BJ (cell line): ENCODE data around the gene NOTO. TPM values are rescaled to one million over a fixed set of nuclear protein-coding genes. Genes with fewer than 3 reads are reported as not detected.

Experiments used
- CTCF ChIA-PET: fragments of 350-600 bp; formaldehyde crosslinking; extraction: SDS; loops from one replicate; lab custom pipeline; 2021; ENCODE audit warnings: antibody characterized with exemption, inconsistent platforms; lab: Yijun Ruan, JAX
- POLR2A ChIA-PET: fragments of 300-600 bp; sonication (Branson Sonifier 250); formaldehyde crosslinking; extraction: SDS; loops from one replicate; lab custom pipeline; 2021; ENCODE audit warnings: antibody characterized with exemption; lab: Charles Lee
- DNase-seq: peaks from one replicate; pipeline ENCODE4 v3.0.0-alpha.2; 2011; ENCODE audit warnings: low read depth
- H3K27me3 ChIP-seq: 2 replicates; pipeline ENCODE4 v1.6.0; 2011; ENCODE audit warnings: low read length; ENCODE audit not compliant: control insufficient read depth, insufficient read depth
- H3K36me3 ChIP-seq: 2 replicates; pipeline ENCODE4 v1.5.1; 2011; ENCODE audit warnings: low read length; ENCODE audit not compliant: control insufficient read depth, insufficient read depth
- H3K4me3 ChIP-seq: 2 replicates; pipeline ENCODE4 v1.5.1; 2011; ENCODE audit warnings: low read depth, mild to moderate bottlenecking, control low read depth, low read length
- polyA plus RNA-seq: library from polyadenylated mRNA; depleted of rRNA; stranded (reverse); fragments of >200 nt; gene quantifications from 2 replicates; pipeline ENCODE4 v1.2.3, GENCODE V29; 2011
- TF ChIP-seq, protein P1 (sequence below): IDR thresholded peaks from 2 replicates; pipeline ENCODE4 v1.5.1; 2011; ENCODE audit warnings: low read depth, mild to moderate bottlenecking, control low read depth, inconsistent platforms, low read length, moderate library complexity; ENCODE audit not compliant: insufficient read depth

Gene NOTO
- polyA plus RNA-seq, 1 experiment: not detected

DNA sequence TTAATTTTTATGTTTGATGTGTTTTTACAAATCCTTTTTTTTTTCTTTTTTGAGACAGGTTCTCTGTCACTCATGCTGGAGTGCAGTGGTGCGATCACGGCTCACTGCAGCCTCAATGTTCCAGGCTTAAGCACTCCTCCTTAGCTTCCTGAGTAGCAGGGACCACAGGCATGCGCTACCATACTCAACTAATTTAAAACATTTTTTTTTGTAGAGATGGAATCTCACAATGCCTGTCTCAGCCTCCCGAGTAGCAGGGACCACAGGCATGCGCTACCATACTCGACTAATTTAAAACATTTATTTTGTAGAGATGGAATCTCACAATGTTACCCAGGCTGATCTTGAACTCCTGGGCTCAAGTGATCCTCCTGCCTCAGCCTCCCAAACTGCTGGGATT is 3.2 kb downstream of the NOTO start:
- DNase-seq: peak; percentile 55
- Histone ChIP-seq H3K4me3 (no peak overlapping the region), H3K36me3 (no peaks in the 10 kb centered on the region), H3K27me3 (peaks cover 29% of the 10 kb centered on the region)
- TF ChIP-seq, protein P1, sequence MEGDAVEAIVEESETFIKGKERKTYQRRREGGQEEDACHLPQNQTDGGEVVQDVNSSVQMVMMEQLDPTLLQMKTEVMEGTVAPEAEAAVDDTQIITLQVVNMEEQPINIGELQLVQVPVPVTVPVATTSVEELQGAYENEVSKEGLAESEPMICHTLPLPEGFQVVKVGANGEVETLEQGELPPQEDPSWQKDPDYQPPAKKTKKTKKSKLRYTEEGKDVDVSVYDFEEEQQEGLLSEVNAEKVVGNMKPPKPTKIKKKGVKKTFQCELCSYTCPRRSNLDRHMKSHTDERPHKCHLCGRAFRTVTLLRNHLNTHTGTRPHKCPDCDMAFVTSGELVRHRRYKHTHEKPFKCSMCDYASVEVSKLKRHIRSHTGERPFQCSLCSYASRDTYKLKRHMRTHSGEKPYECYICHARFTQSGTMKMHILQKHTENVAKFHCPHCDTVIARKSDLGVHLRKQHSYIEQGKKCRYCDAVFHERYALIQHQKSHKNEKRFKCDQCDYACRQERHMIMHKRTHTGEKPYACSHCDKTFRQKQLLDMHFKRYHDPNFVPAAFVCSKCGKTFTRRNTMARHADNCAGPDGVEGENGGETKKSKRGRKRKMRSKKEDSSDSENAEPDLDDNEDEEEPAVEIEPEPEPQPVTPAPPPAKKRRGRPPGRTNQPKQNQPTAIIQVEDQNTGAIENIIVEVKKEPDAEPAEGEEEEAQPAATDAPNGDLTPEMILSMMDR: no peak
- ChIA-PET CTCF (interaction anchor here (0.6 to 1.5 kb wide), 7 partner anchors 17 to 1394 kb away, joined by 3 to 6 read pairs (median 3); no protein-coding TSS in a partner anchor), POLR2A (no interaction called here)

DNA sequence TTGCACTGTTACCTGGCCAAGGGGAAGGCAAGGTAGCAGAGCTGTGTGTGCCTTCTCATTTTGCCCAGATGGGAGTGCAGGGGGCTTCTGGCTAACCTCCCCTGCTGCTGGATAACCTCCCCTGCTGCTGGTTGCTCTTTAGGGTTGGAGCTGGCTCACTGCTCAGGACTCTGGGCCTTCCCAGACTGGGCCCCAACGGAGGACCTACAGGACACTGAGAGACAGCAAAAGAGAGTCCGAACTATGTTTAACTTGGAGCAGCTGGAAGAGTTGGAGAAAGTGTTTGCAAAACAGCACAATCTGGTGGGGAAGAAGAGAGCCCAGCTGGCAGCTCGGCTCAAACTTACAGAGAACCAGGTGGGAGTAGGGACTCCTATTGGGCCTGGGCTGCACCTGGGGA is 5.9 kb downstream of the NOTO start:
- no peak for DNase-seq
- no peaks in the 10 kb centered on the region for H3K36me3 ChIP-seq
- TF ChIP-seq, protein P1: no peak
- POLR2A ChIA-PET: no interaction called here
- CTCF ChIA-PET: interaction anchor here (1.9 kb wide), 1 partner anchor 31 kb away, joined by 8 read pairs; no protein-coding TSS in a partner anchor
- H3K4me3 ChIP-seq: no peak overlapping the region
- H3K27me3 ChIP-seq: peaks cover 20% of the 10 kb centered on the region

DNA sequence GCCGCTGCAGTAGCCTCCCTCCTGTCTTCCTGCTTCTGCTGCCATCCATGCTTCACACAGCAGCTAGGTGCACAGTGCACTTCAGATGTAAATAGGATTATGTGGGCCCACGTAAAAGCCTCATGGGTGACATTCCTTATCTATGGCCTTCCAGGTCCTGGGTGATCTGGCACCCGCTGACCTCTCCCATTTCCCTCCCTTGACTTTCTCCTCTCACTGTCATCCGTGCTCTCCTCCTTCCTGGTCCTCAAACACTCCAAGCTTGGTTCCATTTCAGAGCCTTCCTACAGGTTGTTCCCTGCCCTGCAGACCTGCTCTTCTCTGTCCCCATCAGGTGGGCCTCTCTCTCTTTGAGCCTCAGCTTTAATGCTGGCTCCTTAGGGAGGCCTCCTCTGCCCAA is 7.6 kb downstream of the NOTO start:
- H3K4me3 ChIP-seq: no peak overlapping the region
- ChIA-PET CTCF (interaction anchor here (1.1 to 4.8 kb wide), 3 partner anchors 15 to 46 kb away, joined by 3 to 30 read pairs (median 3); no protein-coding TSS in a partner anchor), POLR2A (no interaction called here)
- TF ChIP-seq, protein P1: no peak
- DNase-seq: no peak
- no peaks in the 10 kb centered on the region for H3K36me3 ChIP-seq
- H3K27me3 ChIP-seq: peaks cover 10% of the 10 kb centered on the region

DNA sequence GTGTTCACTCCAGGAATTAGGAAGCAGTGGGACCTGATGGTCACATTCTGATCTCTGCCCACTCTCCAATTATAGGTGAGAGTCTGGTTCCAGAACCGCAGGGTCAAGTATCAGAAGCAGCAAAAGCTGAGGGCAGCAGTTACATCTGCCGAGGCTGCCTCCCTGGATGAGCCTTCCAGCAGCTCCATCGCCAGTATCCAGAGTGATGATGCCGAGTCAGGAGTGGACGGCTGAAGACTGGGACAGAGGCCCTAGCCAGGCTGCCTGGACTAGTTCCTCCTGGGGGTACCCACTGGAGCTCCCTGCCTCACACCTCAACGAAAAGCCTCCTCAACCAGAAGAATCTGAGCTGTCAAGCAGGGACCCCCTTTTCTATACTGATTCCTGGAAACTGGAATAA is 8.3 kb downstream of the NOTO start:
- POLR2A ChIA-PET: no interaction called here
- Histone ChIP-seq H3K4me3 (no peak overlapping the region), H3K27me3 (peaks cover 10% of the 10 kb centered on the region), H3K36me3 (no peaks in the 10 kb centered on the region)
- TF ChIP-seq, protein P1: no peak
- CTCF ChIA-PET: interaction anchor here (0.7 to 4.8 kb wide), 5 partner anchors 16 to 77 kb away, joined by 3 to 30 read pairs (median 3); no protein-coding TSS in a partner anchor
- DNase-seq: no peak

DNA sequence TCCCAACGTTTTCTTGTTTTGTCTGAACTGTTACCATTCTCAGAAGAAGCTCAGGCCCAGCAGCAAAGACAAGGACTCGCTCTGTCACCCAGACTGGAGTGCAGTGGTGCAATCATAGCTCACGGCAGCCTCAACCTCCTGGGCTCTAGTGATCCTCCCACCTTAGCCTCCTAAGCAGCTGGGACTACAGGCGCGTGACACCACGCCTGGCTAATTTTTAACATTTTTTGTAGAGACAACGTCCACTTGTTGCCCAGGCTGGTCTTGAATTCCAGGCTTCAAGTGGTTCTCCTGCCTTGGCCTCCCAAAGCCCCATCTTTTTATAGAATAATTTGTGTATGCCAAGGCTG is 9.7 kb downstream of the NOTO start:
- Histone ChIP-seq H3K4me3 (no peak overlapping the region), H3K36me3 (no peaks in the 10 kb centered on the region), H3K27me3 (peaks cover 6% of the 10 kb centered on the region)
- DNase-seq: no peak
- ChIA-PET CTCF (interaction anchor here (0.6 to 4.8 kb wide), 27 partner anchors 8 to 352 kb away, joined by 3 to 37 read pairs (median 4); partner anchors contain the start of genes CCT7, NOTO, PRADC1 and RAB11FIP5), POLR2A (no interaction called here)
- TF ChIP-seq, protein P1: no peak
